HTR-8/SVneo (cell line): ENCODE results near the gene SLC38A1.
"Not testable (repeated sequence)": the region's sequence is repeated elsewhere in the genome, so short reads cannot be mapped to it uniquely, and the experiment has no call there.

Experiments
- DNase-seq: peaks from one replicate; pipeline ENCODE4 v3.0.0; 2011; ENCODE audit warnings: low spot score, mixed read lengths; ENCODE audit not compliant: insufficient read length
- FAIRE-seq: peaks from 2 replicates; lab custom pipeline; 2011; peaks lifted over from hg19 to GRCh38; lab: Jason Lieb, UNC

Gene SLC38A1

GRCh38 chr12:46265734-46266133 lies 3.1 kb downstream of the SLC38A1 start:
- no peak for DNase-seq
- FAIRE-seq: no peak

DNA sequence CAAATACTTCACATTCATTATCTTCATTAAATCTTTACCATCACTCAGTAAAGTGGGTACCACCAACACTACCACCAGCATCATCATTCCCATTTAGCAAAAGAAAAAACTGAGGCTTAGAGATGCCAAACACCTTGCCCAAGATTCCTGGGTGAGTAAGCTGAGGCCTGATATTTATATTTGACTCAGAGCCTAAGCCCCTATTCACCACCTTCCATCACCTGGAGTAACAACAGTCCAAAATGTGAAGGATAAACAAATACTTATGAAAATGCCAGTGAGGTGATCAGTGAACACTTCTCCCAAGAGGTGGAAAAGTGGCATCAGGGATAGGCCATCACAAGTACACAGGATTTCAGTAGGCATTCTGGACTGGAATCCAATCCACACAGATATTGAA lies 3.7 kb downstream of the SLC38A1 start:
- no peak for FAIRE-seq

DNA sequence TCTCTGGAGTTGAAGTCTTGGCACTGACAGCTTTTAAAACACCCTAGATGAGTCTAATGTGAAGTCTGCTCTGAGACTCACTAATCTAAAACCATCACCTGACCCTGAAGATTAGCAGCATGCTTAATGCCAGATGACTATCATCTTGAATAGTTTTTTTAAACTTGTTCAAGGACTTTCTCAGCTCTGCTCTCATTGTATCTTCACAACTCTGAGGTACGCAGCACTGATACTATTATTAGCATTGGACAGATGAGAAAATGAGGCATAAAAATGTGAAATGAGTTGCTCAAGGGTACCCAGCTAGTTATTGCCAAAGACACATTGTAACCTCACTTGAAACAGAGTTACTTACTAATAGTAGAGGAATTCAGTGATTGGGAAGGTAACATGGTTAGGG lies 4.8 kb downstream of the SLC38A1 start:
- DNase-seq: no peak
- no peak for FAIRE-seq

More for the DNA sequence above, 3.7 kb downstream of the SLC38A1 start:
- DNase-seq: no peak

DNA sequence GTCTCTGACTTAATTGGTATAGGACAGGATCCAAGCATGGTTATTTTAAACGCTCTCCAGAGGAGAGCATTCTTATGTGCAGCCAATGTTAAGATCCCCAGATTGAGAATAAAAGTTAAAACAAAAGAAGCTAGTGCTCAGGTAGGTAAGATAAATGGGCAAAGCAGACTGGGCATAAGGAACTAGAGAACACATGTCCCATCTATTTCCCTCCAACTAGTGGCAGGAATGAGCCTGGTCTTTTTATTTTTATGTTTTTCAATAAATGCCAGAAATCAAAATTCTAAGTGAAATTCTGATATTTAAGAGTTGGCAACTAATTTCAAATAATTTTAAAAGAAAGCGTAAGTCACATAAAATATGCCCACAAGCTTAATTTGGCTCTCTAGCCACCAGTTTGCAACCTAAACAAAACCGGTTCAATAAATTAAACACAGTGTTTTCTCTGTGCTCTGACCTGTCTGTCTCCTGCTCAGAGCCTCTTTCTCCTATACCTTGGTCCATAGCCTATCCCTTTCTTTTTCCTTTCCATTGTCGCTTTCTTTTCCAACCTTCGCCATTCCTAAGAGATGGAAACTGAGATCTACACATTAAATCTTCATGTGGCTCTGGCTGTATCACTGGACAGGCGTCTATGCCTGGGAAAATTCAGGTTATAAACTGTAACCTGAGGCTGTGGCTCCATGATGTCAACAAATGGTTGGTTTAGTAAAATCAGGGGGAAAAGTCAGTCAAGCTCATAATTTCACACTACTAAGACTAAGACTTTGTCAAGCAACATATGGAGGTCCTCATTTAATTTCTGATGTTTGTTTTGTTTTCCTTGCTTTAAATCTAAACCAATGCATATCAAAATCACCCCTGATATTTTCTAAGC lies 5.5 kb downstream of the SLC38A1 start:
- DNase-seq (no peak), FAIRE-seq (no peak)

DNA sequence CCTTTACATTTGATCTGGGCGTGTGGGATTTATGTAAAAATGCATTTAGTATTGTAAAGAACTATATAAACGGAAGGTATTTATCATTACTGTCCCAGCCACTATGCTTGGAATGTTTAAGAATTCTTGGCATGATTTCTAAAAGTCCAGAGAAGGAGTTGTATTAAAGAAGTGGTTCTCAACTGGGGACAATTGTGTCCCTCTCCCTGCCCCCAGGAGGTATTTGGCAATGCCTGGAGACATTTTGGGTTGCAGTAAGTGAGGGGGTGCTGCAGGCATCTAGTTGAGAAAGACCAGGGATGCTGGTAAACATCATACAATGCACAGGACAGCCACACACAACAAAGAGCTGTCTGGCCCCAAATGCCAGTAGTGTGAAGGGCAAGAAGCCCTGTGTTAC lies 7.2 kb downstream of the SLC38A1 start:
- DNase-seq (no peak), FAIRE-seq (no peak)

DNA sequence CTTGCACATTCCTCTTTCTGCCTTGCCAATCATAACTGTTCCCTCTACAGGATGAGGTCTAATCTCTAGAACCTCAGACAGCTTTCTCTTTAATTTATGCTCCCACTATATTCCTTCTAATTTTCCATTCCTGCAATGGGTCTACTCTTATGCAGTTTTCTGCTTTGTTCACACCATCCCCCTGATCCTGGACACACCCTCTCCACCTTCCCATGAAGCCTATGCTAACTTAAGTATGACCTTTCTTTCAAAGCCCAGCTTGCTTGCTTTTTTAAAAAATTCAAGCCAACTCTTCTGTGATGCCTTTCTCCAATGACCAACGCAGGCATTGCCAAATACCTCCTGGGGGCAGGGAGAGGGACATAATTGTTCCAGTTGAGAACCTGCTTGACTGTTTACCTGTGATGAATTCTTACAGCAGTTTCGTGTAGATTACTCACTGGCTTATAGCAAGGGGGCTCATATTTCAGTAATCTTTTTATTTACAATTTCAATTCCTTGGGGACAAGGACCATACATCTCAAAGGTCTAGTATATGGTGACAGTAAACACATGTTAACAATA lies 7.8 kb downstream of the SLC38A1 start:
- FAIRE-seq (no peak), DNase-seq (no peak)

- FAIRE-seq: peak; percentile 66
Observed at GRCh38 chr12:46260124-46260912, 8.5 kb downstream of the SLC38A1 start.

DNA sequence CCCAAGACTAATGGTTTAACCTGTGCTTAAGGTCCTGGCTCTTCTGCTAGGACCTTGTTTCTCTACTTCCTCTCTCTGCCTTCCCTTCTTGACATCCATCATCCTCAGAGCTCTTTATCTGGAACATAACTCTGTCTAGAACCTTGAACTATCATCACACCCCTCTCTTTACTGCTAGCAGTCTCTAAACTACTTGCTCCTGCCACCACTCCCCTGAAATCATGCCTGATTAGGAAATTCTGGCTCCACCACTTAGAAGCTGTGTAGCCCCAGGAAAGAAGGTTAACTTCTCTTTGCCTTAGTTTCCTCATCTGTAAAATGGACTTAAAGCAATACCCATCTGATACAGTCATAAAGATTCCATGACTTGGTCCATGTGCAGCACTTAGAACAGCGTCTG lies 9.1 kb downstream of the SLC38A1 start:
- DNase-seq: no peak
- FAIRE-seq: no peak

More at GRCh38 chr12:46260124-46260912, 8.5 kb downstream of the SLC38A1 start:
- no peak for DNase-seq

GRCh38 chr12:46259071-46259470 lies 9.8 kb downstream of the SLC38A1 start:
- FAIRE-seq: no peak
- DNase-seq: no peak

DNA sequence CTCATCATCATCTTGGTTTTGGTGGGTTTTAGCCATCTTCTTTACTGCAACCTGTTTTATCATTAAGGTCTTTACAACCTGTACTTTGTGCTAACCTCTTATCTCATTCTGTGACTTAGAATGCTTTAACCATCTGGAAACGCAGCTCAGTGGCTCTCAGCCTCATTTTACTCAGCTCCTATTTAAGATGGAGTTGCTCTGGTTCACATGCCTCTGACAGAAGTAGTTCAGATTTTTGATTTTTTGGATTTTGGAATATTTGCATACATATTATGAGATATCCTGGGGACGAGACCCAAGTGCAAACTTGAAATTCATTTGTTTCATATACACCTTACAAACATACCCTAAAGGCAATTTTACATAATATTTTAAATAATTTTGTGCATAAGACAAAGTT lies 10.7 kb downstream of the SLC38A1 start:
- FAIRE-seq: no peak

DNA sequence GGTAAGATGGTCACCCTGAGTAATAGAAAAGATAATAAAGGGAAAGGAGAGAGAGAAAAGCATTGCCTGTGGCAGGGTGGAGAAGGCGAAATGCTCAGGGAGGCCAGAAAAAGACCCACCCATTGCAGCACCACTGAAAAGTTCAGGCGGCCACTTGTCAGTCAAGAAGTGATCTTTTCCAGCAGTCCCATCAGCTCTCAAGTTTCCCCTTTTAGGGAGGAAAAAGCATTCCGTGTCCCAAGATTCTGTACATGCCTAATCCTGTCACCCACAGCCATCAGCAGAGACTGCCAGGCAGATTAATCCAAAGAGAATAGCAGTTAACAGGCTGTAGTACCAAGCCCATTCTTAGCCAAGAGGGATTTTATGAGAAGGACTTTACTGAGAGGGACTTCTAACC lies 11.9 kb downstream of the SLC38A1 start:
- FAIRE-seq (no peak), DNase-seq (no peak)

More for the DNA sequence above, 10.7 kb downstream of the SLC38A1 start:
- no peak for DNase-seq

GRCh38 chr12:46253544-46254162 lies 15.2 kb downstream of the SLC38A1 start:
- FAIRE-seq (no peak), DNase-seq (no peak)

GRCh38 chr12:46251994-46252393 lies 16.8 kb downstream of the SLC38A1 start:
- not testable (repeated sequence) for FAIRE-seq, DNase-seq

DNA sequence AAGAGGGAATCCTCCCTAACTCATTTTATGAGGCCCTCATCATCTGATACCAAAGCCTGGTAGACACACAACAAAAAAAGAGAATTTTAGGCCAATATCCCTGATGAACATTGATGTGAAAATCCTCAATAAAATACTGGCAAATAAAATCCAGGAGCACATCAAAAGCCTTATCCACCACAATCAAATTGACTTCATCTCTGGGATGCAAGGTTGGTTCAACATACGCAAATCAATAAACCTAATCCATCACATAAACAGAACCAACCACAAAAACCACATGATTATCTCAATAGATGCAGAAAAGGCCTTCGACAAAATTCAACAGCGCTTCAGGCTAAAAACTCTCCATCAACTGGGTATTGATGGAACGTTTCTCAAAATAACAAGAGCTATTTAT lies 18.9 kb downstream of the SLC38A1 start:
- not testable (repeated sequence) for FAIRE-seq, DNase-seq

DNA sequence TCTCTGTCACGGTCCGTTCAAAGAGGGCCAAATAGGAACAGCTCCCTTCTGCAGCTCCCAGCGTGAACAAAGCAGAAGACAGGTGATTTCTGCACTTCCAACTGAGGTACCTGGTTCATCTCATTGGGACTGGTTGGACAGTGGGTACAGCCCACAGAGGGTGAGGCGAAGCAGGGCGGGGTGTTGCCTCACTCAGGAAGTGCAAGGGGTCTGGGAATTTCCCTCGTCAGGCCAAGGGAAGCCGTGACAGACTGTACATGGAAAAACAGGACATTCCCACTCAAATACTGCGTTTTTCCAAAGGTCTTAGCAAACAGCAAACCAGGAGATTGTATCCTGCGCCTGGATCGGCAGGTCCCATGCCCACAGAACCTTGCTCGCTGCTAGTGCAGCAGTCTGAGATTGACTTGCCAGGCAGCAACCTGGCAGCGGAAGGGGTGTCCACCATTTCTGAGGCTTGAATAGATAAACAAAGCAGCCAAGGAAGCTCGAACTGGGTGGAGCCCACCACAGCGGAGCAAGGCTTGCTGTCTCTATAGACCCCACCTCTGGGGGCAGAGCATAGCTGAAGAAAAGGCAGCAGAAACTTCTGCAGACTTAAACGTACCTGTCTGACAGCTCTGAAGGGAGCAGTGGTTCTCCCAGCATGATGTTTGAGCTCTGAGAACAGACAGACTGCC lies 22.7 kb downstream of the SLC38A1 start:
- FAIRE-seq (no peak), DNase-seq (no peak)

- FAIRE-seq (no peak), DNase-seq (no peak)
Observed at GRCh38 chr12:46244997-46245396, 23.8 kb downstream of the SLC38A1 start.

GRCh38 chr12:46244273-46244915 lies 24.4 kb downstream of the SLC38A1 start:
- no peak for DNase-seq
- no peak for FAIRE-seq

DNA sequence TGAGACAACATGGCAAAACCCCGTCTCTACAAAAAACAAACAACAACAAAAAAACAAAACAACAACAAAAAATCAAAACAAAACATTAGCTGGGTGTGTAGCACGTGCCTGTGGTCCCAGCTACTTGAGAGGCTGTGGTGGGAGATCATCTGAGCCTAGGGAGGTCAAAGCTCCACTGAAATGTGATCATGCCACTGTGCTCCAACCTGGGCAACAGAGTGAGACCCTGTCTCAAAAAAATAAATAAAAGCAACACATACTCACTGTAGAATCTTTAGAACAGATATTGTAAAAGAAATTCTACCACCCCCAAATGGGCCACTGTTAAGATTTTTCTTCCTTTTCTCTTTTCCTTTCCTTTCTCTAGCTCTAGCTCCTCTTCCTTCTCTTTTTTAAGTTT lies 26.3 kb downstream of the SLC38A1 start:
- DNase-seq (no peak), FAIRE-seq (no peak)

- FAIRE-seq (no peak), DNase-seq (no peak)
Observed at GRCh38 chr12:46240436-46240835, 28.4 kb downstream of the SLC38A1 start.
